SK-N-SH treated with all-trans-retinoic acid at 6 μM for 48 hours (cell line): ENCODE results near the gene IGFL3.

Source experiments
- ATAC-seq: fragments of 200-7000 bp; cut with Tn5 transposase; 3 replicates; pipeline ENCODE4 v1.9.1; 2020; ENCODE audit warnings: mild to moderate bottlenecking, moderate library complexity
- BACH2 ChIP-seq: fragments of 250-450 bp; sonication (Bioruptor Pico); IDR thresholded peaks from 2 replicates; pipeline ENCODE4 v1.9.0; 2021; ENCODE audit warnings: mild to moderate bottlenecking, borderline replicate concordance
- CREB5 ChIP-seq: fragments of 250-450 bp; sonication (Bioruptor Pico); IDR thresholded peaks from 2 replicates; pipeline ENCODE4 v1.5.1; 2020; ENCODE audit warnings: low read depth, mild to moderate bottlenecking, moderate library complexity
- CSDC2 ChIP-seq: fragments of 250-450 bp; sonication (Bioruptor Pico); IDR thresholded peaks from 2 replicates; pipeline ENCODE4 v1.5.0; 2020; ENCODE audit warnings: mild to moderate bottlenecking, moderate library complexity
- CSRNP3 ChIP-seq: fragments of 250-450 bp; sonication (Bioruptor Pico); IDR thresholded peaks from 2 replicates; pipeline ENCODE4 v1.5.1; 2021; ENCODE audit warnings: mild to moderate bottlenecking, moderate library complexity
- ESRRG ChIP-seq: fragments of 250-450 bp; sonication (Bioruptor Pico); IDR thresholded peaks from 2 replicates; pipeline ENCODE4 v1.6.1; 2021; ENCODE audit warnings: mild to moderate bottlenecking
- ISL1 ChIP-seq: fragments of 250-450 bp; sonication (Bioruptor Pico); IDR thresholded peaks from 2 replicates; pipeline ENCODE4 v2.1.2; 2022; ENCODE audit warnings: mild to moderate bottlenecking, moderate library complexity
- OSR1 ChIP-seq: fragments of 250-450 bp; sonication (Bioruptor Pico); IDR thresholded peaks from 2 replicates; pipeline ENCODE4 v1.8.0; 2022; ENCODE audit warnings: moderate library complexity, mild to moderate bottlenecking, inconsistent platforms
- PATZ1 ChIP-seq: fragments of 250-450 bp; sonication (Bioruptor Pico); IDR thresholded peaks from 2 replicates; pipeline ENCODE4 v1.8.0; 2020; ENCODE audit warnings: mild to moderate bottlenecking, moderate library complexity, borderline replicate concordance
- PPARA ChIP-seq: fragments of 250-450 bp; sonication (Bioruptor Pico); IDR thresholded peaks from 2 replicates; pipeline ENCODE4 v1.5.0; 2020; ENCODE audit warnings: mild to moderate bottlenecking, borderline replicate concordance
- RARB ChIP-seq: fragments of 250-450 bp; sonication (Bioruptor Pico); IDR thresholded peaks from 2 replicates; pipeline ENCODE4 v1.8.0; 2021; ENCODE audit warnings: mild to moderate bottlenecking, moderate library complexity
- SNAI2 ChIP-seq: fragments of 250-450 bp; sonication (Bioruptor Pico); IDR thresholded peaks from 2 replicates; pipeline ENCODE4 v1.5.0; 2020; ENCODE audit warnings: mild to moderate bottlenecking, moderate library complexity
- TCF4 ChIP-seq: fragments of 250-450 bp; sonication (Bioruptor Pico); IDR thresholded peaks from 2 replicates; pipeline ENCODE4 v1.8.0; 2021; ENCODE audit warnings: mild to moderate bottlenecking, moderate library complexity, borderline replicate concordance
- TOX ChIP-seq: fragments of 250-450 bp; sonication (Bioruptor Pico); IDR thresholded peaks from 2 replicates; pipeline ENCODE4 v1.8.0; 2021; ENCODE audit warnings: mild to moderate bottlenecking, moderate library complexity, borderline replicate concordance
- TSHZ2 ChIP-seq: fragments of 250-450 bp; sonication (Bioruptor Pico); IDR thresholded peaks from 2 replicates; pipeline ENCODE4 v1.5.0; 2020; ENCODE audit warnings: mild to moderate bottlenecking, moderate library complexity
- ZFP3 ChIP-seq: fragments of 250-450 bp; sonication (Bioruptor Pico); IDR thresholded peaks from 2 replicates; pipeline ENCODE4 v1.5.0; 2020; ENCODE audit warnings: mild to moderate bottlenecking, moderate library complexity
- ZFP30 ChIP-seq: fragments of 450-650 bp; formaldehyde crosslinking; IDR thresholded peaks from 2 replicates; pipeline ENCODE4 v1.5.0; 2022; ENCODE audit warnings: mild to moderate bottlenecking, moderate library complexity
- ZNF70 ChIP-seq: fragments of 450-650 bp; formaldehyde crosslinking; IDR thresholded peaks from 2 replicates; pipeline ENCODE4 v1.5.0; 2020; ENCODE audit warnings: mild to moderate bottlenecking, moderate library complexity

IGFL3 gene

GRCh38 chr19:46147166-46147740, 22.8 kb upstream of the IGFL3 start:
- TF ChIP-seq ISL1 (CRISPR knock-in tag) (no peak), OSR1 (CRISPR knock-in tag) (no peak), TSHZ2 (CRISPR knock-in tag) (no peak), TOX (CRISPR knock-in tag) (no peak), SNAI2 (CRISPR knock-in tag) (no peak), CREB5 (CRISPR knock-in tag) (no peak), ESRRG (no peak), ZNF70 (CRISPR knock-in tag) (no peak), BACH2 (CRISPR knock-in tag) (no peak)
- no peak for ATAC-seq

GRCh38 chr19:46144756-46145155, 20.3 kb upstream of the IGFL3 start:
- TF ChIP-seq ESRRG = no peak
- no peak for TF ChIP-seq BACH2 (CRISPR knock-in tag)
- TF ChIP-seq PATZ1 (CRISPR knock-in tag) = no peak
- TF ChIP-seq ZFP30 = no peak
- TF ChIP-seq CSRNP3 (CRISPR knock-in tag) = no peak
- TF ChIP-seq CREB5 (CRISPR knock-in tag) = no peak
- TF ChIP-seq PPARA (CRISPR knock-in tag) = no peak
- no peak for TF ChIP-seq TSHZ2 (CRISPR knock-in tag)
- no peak for TF ChIP-seq CSDC2 (CRISPR knock-in tag)

GRCh38 chr19:46142294-46142693, 17.8 kb upstream of the IGFL3 start:
- no peak for ATAC-seq
- no peak for TF ChIP-seq TCF4 (CRISPR knock-in tag)
- TF ChIP-seq TSHZ2 (CRISPR knock-in tag) = no peak
- TF ChIP-seq RARB (CRISPR knock-in tag) = no peak
- no peak for TF ChIP-seq PATZ1 (CRISPR knock-in tag)
- no peak for TF ChIP-seq ZFP3 (CRISPR knock-in tag)
- no peak for TF ChIP-seq ZNF70 (CRISPR knock-in tag)

More at GRCh38 chr19:46144756-46145155, 20.3 kb upstream of the IGFL3 start:
- no peak for ATAC-seq
